ENCODE results near the gene KCNJ5. TPM values are rescaled to one million over a fixed set of nuclear protein-coding genes. Genes with fewer than 3 reads are reported as not detected.

The KCNJ5 gene
- total RNA-seq, 1 experiment from 2014 or later: 0.17 TPM

DNA sequence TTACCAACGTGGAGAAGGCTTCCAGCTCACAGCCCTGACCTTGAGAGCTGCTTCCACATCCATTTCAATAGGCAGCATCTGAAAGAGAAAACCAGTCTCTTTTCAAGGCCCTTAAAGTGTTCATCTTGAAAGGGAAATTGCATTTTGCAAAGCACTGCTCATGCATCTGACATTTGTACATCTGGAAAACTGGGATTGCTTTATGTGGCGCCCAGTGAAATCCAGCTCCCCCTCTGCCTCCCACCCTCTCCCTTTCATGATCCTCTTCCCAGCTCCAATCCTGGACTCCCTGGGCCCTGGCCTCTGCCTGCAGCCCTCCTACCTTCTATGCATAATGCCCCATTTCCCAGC, 34.1 kb downstream of the KCNJ5 start:
- Histone ChIP-seq H3K27me3 (ENCODE audit: insufficient read depth, low read length) (no peaks in the 10 kb centered on the region), H3K9me3 (ENCODE audit: control insufficient read depth in 1 of 2, insufficient read depth in 1 of 2, low read depth in 1 of 2, low read length in 2 of 2) (no peaks in the 10 kb centered on the region), H3K79me2 (ENCODE audit: insufficient read depth, low read length) (no peaks in the 10 kb centered on the region), H3K36me3 (ENCODE audit: control insufficient read depth in 1 of 2, insufficient read depth in 2 of 2, low read length in 2 of 2) (no peaks in the 10 kb centered on the region), H3K9ac (ENCODE audit: low read length) (no peak overlapping the region), H3K9me2 (ENCODE audit: insufficient read depth) (no peaks in the 10 kb centered on the region), H3K4me1 (ENCODE audit: control insufficient read depth in 1 of 2, insufficient read depth in 2 of 2, low read length in 2 of 2) (no peaks in the 10 kb centered on the region), H2AFZ (ENCODE audit: low read depth, low read length, poor library complexity, severe bottlenecking) (no peak overlapping the region), H3K4me2 (ENCODE audit: low read length) (no peak overlapping the region), H3K27ac (ENCODE audit: low read depth, low read length) (no peak overlapping the region), H4K20me1 (ENCODE audit: insufficient read depth) (no peaks in the 10 kb centered on the region), H3K4me3 (replicated peaks in 1 of 2; ENCODE audit: low read depth in 1 of 2, low read length in 2 of 2) (no peak overlapping the region)
- DNase-seq (ENCODE audit: low read depth, low spot score) (no peak), ATAC-seq (no peak)
- POLR2A ChIA-PET: no interaction called here
- BruUV-seq (replicated peaks): no TSS peak
- intact Hi-C loops (cut with micrococcal nuclease): no loop called here
- CTCF ChIA-PET: no interaction called here
- RAD21 ChIA-PET (ENCODE audit: low non-redundant PET in 1 of 2, low total read pairs in 2 of 2, uncharacterized antibody in 2 of 2, unreplicated experiment in 2 of 2): no interaction called here
- no peak for TF ChIP-seq CBX3 (IDR thresholded peaks at IDR 0.05; ENCODE audit: low read depth)
- TF ChIP-seq EZH2 (IDR thresholded peaks at IDR 0.05): no peak
- no peak for TF ChIP-seq SIN3A (IDR thresholded peaks at IDR 0.05; ENCODE audit: low read depth)
- TF ChIP-seq TCF7L2 (IDR thresholded peaks at IDR 0.05; ENCODE audit: borderline replicate concordance, extremely low read depth, insufficient read depth, insufficient read length): no peak
- TF ChIP-seq YY1 (IDR thresholded peaks at IDR 0.05; ENCODE audit: extremely low read depth, insufficient replicate concordance, low read depth, low read length): no peak
- TF ChIP-seq, protein P1, sequence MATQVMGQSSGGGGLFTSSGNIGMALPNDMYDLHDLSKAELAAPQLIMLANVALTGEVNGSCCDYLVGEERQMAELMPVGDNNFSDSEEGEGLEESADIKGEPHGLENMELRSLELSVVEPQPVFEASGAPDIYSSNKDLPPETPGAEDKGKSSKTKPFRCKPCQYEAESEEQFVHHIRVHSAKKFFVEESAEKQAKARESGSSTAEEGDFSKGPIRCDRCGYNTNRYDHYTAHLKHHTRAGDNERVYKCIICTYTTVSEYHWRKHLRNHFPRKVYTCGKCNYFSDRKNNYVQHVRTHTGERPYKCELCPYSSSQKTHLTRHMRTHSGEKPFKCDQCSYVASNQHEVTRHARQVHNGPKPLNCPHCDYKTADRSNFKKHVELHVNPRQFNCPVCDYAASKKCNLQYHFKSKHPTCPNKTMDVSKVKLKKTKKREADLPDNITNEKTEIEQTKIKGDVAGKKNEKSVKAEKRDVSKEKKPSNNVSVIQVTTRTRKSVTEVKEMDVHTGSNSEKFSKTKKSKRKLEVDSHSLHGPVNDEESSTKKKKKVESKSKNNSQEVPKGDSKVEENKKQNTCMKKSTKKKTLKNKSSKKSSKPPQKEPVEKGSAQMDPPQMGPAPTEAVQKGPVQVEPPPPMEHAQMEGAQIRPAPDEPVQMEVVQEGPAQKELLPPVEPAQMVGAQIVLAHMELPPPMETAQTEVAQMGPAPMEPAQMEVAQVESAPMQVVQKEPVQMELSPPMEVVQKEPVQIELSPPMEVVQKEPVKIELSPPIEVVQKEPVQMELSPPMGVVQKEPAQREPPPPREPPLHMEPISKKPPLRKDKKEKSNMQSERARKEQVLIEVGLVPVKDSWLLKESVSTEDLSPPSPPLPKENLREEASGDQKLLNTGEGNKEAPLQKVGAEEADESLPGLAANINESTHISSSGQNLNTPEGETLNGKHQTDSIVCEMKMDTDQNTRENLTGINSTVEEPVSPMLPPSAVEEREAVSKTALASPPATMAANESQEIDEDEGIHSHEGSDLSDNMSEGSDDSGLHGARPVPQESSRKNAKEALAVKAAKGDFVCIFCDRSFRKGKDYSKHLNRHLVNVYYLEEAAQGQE (IDR thresholded peaks at IDR 0.05; ENCODE audit: low read depth): no peak
- TF ChIP-seq POLR2A (IDR thresholded peaks at IDR 0.05; ENCODE audit: borderline replicate concordance, extremely low read depth, insufficient read depth, insufficient read length): no peak
- no peak for TF ChIP-seq FOSL1 (IDR thresholded peaks at IDR 0.05; ENCODE audit: low read depth)
- no peak for TF ChIP-seq POLR2AphosphoS5 (IDR thresholded peaks at IDR 0.05; ENCODE audit: low read depth, low read length)
- TF ChIP-seq SP1 (IDR thresholded peaks at IDR 0.05; ENCODE audit: low read depth): no peak
